ENCODE results near the gene FSIP1.

Gene FSIP1

DNA sequence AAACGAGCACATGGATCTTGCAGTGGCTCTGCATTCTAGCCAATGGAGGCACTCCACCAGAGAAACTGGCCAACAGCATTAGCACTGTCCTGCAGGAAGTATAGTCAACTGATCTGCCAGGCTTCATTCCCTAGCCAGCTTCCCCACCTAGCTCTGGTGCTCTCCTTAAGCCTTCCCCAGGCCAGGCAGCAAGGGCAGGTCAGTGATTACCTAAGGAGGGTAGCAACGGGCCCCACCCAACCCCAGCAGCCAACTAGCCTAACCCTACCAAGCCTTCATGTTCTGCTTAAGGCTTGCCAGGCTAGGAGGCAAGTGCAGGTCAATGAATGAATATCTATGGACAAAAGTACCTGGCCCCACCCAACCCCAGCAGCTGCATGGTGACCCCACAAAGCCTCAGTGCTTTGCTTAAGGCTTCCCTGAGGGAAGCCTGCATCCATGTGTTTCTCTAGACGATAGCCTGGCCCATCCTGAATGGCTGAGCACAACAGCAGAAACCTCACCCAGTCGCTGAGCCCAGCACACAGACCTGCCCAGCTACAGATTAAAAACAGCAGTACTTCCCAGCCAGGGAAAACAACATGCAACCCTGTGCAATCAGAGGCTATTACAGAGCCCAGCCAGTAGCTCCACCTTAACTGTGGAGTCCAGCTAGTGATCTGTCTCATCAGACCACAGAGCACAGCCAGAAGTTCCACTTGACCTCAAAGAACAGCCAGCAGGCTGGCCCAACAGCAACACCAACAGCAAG is 173.3 kb downstream of the FSIP1 start:
- no peak for DNase-seq

DNA sequence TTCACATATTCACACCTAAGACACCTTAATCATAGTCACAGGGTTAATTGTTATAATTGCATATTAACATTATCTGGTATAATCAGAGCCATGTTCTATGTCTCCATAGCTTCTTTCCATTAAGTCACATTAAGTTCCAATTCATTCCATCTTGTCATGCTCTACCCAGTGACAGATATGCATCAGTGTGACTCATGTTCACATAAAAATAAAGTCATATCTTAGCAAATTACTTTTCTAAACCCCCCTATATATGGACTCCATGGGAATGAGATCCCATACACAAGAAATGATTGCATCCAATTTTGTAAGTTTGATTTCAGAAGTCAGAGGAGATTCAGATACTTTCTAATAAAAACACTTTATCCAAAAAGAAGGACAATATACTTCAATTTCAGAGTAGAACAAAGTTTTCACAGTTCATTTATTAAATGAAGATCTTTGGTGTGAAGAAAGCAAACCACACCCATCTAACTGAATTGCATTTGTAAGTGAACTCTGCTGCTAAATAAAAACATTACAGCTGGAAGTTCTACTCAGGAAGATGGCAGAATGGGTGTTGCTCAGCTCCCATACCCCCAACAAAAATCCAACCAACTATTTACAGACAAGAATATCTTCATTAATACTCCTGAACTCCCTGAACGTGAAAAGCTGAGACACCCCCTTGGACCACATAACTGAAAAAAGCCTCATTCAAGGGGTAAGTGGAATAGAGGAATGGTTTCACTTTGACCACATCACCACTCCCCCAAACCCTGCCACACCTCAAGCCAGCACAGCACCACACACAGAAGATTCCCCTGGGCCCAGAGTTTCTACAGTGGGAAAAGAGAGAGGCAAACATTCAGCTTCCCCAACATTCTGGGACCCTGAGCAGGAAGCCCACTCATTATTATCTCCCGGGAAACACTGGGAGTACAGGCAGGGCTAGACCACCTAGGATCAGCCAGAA is 174.2 kb downstream of the FSIP1 start:
- no peak for DNase-seq

DNA sequence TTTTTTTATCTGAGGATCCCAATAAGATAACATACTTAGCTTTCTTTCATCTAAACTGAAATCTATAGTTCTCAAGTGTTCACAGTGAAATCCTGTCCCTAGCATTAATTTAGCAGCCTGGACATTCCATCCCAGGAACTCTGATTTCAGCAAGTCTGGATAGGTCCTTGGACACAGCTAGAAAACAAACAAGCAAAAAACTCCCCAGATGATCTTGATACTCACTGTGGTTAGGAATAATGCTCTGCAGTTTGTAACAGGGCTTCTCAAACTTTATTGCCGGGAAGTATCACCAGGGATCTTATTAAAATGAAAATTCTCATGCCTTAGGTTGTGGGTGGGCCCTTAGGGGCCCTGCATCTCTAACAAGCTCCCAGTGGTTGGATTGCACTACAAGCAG is 177.5 kb downstream of the FSIP1 start:
- DNase-seq = no peak

DNA sequence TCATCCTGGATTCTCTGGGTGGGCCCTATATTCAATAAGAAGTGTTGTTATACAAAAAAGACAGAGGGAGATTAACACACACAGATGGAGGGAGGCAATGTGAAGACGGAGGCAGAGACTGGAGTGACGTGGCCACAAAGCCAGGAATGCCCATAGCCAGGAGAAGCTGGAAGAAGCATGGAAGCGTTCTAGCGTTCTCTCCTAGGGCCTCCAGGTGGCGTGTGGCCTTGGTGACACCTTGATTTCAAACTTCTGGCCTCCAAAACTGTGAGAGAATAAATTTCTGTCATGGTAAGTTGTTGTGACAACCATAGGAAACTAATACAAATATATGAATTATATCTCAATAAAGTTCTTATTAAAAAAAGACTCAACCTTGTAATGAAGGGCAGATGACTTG is 180.5 kb downstream of the FSIP1 start:
- DNase-seq = no peak

DNA sequence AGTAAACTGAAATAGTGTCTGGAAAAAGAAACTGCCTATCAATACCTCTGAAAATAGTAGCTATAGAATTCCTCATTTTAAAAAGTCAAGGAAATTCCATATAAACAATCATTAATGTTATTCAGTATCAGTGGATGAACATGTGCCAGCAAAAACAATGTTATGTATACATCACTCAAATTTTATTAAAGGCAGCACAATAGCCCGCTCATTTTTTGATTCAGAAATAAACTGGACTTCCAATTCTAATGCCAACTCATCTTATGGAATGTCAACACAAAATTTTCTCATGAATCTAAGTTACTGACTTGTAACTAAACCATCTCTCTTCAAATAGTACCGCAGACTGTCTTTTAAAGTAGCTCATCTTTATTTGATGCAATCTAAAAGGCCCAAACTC is 182.8 kb downstream of the FSIP1 start:
- no peak for DNase-seq

DNA sequence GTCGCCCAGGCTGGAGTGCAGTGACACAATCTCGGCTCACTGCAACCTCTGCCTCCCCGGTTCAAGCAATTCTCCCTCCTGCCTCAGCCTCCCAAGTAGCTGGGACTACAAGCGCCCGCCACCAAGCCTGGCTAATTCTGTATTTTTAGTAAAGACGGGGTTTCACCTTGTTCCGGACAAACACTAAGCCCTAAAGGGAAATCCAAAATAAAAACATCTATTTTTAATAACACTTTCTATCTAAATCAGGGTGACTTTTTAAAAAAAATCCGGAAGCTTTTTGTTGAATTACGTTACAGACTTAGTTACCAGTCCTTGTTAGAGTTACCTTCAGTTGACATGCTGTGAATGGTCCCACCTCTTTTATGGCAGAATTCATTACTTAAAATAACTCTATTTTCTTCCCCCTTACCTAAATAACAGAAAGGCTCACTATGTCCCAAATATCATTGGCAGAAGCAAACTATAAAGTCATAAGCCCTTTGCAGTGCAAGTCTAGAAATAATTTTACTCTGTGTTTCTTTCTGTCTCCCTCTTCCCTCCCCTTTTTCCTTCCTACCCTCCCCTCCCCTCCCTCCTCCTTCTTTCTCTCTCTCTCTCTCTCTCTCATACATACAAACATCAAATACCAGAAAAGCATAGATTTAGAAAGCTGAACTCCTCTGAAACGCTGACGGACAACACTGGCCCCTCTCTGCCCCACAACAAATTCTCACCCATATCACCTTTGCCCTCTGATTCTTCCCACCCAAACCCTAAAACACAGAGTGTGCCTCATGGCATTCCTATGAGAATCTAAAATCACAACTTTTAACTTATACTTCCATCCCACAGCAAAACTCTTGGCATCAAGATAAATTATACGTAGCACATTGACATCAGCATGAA is 183.4 kb downstream of the FSIP1 start:
- no peak for DNase-seq

DNA sequence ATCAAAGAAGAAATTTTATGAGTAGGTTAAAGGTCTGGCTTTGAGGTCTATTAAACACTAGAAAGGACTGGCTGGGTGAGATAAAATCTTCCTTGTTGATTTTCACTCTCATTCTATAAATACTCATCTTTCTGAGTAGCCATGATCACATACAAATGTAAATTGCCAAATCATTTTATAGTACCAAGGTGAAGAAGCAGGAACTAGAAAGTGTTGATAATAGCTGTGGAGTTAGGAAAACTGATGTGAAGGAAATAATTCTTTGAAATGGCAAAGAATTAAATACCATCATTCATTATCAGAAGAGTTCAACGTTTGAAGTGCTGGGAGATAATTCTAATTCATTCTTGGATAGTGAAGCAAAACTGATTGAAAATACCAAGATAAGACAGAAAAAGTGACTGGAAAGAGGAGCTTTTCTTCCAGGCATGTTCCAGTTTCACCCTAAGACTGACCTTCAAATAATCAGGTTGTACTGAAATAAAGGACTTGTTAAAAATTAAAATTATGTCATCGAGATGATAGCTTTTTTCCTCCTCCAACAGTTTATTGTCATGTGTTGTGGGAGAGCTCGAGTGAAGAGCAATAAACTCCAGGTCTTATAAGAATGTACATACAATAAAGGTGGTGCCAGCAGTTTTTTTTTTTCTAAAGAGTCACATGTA is 184.3 kb downstream of the FSIP1 start:
- DNase-seq = no peak

DNA sequence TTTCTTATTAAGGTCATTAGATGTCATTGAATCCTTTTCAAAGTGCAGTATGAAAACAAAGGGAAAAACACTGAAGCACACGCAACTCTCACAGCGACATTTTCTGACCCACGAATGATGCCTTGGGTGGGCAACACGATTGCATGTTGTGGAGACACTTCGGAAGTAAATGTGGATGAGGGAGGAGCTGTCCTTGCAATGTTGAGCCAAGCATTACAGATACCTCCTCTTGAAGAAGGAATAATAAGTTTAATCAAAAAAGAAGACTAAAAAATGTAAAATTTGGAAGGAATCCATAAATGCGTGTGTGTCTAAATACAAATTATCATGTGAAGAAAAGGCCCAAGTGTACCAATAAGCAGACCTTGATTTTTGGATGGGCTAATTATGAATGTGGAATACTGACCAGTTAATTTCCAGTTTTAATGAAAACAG is 184.9 kb downstream of the FSIP1 start:
- no peak for DNase-seq

DNA sequence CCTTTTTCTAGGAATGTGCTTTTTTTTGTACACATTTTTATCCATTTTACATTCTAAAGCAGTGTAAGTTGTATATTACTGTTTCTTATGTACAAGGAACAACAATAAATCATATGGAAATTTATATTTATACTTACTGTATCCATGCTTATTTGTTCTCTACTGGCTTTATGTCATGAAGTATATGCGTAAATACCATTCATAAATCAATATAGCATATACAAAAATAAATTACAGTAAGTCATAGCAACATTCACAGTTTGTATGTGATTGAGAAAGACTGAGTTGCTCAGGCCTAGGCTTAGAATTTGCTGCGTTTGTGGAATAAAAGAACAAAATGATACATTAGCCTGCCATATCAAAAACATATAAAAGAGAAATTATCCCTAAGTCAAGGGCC is 185.3 kb downstream of the FSIP1 start:
- no peak for DNase-seq

DNA sequence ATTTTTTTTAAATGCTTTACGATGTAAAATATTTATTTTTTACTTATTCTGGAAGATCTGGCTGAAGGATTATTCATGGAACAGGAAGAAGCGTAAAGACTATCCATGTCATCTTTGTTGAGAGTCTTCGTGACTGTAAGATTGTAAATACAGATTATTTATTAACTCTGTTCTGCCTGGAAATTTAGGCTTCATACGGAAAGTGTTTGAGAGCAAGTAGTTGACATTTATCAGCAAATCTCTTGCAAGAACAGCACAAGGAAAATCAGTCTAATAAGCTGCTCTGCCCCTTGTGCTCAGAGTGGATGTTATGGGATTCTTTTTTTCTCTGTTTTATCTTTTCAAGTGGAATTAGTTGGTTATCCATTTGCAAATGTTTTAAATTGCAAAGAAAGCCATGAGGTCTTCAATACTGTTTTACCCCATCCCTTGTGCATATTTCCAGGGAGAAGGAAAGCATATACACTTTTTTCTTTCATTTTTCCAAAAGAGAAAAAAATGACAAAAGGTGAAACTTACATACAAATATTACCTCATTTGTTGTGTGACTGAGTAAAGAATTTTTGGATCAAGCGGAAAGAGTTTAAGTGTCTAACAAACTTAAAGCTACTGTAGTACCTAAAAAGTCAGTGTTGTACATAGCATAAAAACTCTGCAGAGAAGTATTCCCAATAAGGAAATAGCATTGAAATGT is 186.1 kb downstream of the FSIP1 start:
- no peak for DNase-seq

DNA sequence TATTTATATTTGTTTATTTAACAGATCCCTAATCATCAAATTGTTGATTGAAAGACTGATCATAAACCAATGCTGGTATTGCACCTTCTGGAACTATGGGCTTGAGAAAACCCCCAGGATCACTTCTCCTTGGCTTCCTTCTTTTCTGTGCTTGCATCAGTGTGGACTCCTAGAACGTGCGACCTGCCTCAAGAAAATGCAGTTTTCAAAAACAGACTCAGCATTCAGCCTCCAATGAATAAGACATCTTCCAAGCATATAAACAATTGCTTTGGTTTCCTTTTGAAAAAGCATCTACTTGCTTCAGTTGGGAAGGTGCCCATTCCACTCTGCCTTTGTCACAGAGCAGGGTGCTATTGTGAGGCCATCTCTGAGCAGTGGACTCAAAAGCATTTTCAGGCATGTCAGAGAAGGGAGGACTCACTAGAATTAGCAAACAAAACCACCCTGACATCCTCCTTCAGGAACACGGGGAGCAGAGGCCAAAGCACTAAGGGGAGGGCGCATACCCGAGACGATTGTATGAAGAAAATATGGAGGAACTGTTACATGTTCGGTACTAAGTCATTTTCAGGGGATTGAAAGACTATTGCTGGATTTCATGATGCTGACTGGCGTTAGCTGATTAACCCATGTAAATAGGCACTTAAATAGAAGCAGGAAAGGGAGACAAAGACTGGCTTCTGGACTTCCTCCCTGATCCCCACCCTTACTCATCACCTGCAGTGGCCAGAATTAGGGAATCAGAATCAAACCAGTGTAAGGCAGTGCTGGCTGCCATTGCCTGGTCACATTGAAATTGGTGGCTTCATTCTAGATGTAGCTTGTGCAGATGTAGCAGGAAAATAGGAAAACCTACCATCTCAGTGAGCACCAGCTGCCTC is 187.1 kb downstream of the FSIP1 start:
- no peak for DNase-seq

DNA sequence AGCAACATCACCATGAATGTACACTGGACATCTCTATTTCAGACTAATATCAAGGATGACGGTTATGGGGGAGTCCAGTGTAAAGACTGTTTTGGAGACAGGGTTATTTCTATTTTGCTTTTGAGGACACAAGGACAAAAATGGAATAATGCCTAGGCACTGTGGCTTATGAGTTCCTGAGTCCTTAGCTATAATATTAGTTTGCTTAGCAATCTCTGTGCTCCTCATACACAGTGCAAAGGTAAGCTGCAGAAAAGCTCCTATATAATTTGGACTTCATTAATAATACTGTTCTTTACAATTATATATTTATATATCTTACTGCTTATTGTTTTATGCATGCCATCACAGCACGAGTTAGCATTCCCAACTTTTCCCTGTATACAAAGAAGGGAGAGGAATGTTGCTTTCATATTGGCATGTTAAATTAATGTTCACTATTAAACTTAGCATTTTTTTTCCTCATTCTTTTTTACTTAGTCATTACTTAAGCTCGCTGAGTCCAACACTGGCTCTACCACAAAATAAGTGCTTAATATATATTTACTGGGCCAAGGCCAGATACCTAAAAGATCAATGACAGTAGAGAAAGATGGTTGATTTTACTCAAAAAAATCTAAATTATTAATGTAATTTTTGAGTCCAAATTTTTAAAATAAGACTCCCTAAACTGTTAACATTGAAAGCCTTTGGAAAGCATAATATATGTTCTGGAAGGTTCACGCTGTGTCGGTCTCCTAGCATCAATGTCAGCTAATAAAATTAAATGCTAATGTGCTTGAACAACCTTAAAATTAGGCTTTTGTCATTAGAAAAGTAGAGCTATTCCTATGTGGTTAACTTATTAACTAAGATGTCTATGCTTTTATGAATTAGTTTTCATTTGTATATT is 187.9 kb downstream of the FSIP1 start:
- DNase-seq = no peak

DNA sequence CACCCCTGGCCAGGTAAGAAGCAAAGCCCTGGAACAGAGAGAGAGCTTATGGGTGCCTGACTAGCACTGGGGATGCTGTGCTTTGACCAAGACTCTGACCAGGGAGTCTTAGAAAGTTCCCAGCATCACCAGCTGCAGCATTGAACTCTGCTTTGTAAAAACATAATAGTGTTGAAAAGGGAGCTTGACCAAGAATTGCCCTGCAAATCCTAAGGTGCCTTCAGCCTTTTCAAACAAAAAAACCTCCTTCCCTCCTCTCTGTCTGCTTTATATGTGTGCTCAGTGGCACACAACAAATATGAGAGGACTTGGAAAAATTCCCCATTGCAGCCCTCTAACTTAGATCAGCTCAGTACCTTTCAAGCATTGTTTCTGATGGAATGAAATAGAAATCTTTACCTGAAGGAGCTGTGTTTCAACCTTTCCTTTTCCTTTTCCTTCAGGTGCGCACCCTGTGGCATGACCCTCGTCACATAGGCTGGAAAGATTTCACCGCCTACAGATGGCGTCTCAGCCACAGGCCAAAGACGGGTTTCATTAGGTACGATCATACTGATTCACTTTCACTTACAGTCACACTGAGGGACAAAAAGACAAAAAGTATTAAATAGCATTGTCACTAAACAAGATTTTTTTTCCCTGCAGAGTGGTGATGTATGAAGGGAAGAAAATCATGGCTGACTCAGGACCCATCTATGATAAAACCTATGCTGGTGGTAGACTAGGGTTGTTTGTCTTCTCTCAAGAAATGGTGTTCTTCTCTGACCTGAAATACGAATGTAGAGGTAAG is 188.8 kb downstream of the FSIP1 start:
- no peak for DNase-seq

DNA sequence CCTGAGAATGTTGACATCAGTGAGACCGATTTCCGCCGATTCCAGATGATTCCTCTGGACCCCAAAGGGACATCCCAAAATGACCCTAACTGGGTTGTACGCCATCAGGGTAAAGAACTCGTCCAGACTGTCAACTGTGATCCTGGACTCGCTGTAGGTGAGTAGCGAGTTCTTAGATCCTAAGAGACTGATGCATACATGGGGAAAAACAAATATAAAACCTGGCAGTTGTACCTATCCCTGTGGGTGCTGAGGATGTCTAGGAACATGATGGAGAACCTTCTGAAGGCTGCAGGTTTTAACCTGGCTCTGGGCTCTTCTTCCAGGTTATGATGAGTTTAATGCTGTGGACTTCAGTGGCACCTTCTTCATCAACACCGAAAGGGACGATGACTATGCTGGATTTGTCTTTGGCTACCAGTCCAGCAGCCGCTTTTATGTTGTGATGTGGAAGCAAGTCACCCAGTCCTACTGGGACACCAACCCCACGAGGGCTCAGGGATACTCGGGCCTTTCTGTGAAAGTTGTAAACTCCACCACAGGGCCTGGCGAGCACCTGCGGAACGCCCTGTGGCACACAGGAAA is 189.5 kb downstream of the FSIP1 start:
- no peak for DNase-seq

DNA sequence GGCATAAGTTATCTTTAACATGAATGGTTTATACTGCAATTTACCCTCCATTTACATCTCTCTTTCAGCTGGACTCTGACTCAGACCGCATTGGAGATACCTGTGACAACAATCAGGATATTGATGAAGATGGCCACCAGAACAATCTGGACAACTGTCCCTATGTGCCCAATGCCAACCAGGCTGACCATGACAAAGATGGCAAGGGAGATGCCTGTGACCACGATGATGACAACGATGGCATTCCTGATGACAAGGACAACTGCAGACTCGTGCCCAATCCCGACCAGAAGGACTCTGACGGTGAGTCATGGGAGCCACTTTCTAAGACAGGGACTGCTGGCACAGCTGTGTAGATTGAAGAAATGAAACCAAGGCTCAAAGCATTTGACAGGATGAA is 190.1 kb downstream of the FSIP1 start:
- no peak for DNase-seq

DNA sequence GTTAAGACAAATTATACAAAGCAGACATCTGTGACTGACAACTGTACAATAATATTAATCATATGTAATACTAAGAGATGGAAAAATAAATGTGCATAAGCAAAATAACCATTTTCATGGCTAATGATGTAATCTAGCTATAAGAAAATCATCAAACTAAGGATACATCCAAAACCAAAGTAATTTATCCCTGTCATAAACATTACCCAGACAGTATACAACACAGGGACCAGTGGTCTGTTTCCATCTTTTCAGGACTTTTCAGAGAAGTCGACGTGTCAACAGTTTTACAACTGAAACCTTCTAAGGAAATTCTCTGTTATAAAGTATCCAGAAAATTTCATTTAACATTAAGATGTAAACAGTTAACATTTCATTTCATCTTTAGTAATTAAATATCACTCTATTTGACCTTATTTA is 190.7 kb downstream of the FSIP1 start:
- DNase-seq = no peak

DNA sequence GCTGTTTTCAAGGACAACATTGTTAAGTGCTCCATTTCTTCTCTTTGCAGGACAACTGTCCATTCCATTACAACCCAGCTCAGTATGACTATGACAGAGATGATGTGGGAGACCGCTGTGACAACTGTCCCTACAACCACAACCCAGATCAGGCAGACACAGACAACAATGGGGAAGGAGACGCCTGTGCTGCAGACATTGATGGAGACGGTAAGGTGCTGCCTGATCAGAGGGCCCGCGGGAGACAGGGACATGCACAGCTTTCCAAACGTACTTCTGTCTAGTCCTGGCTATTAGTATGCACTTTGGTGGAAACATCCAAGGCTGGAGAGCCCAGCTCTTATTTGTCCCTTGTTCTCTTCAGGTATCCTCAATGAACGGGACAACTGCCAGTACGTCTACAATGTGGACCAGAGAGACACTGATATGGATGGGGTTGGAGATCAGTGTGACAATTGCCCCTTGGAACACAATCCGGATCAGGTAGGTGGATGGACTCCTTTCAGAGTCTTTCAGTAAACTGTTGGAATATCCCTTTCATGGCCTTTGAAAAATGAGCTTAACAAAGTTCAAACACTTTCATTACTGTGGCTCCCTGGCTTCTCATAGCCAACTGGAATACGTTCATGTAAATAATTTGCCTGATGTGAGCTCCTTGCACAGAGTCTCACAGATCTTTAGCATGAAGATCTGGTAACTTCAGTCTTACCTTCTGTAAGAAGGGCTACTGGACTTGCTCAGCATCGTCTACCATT is 191.3 kb downstream of the FSIP1 start:
- DNase-seq = no peak

Measured in activated T-cell treated with anti-CD3 and anti-CD28 coated beads for 4 hours (primary cell).